ENCODE data around the gene OVAAL.

Gene OVAAL

DNA sequence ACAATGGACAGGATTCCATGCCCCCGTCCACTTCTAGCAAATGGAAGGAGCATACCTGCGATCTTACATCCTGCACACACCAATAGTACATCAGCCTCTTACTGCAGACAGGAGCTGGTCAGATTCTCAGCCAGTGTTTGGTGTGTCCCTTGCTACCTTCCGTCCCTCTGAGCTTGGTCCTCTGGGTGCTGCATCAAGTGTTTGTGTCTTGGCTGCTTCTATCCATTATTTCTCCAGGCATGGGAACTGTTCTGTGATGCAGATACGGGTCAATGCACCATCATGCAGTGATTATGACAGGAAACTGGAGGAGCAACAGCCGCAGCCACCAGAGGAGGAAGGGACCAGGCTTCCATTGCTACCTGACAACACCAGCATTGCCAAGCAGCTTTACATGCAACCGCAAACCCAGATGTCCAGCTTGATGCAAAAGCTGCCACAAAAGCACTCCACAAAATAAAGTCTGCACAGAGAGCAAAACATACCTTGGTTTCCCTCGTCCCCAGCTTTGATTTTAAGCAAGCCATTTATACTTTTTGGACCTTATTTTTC is 21.9 kb upstream of the OVAAL start:
- TF ChIP-seq, protein P1, sequence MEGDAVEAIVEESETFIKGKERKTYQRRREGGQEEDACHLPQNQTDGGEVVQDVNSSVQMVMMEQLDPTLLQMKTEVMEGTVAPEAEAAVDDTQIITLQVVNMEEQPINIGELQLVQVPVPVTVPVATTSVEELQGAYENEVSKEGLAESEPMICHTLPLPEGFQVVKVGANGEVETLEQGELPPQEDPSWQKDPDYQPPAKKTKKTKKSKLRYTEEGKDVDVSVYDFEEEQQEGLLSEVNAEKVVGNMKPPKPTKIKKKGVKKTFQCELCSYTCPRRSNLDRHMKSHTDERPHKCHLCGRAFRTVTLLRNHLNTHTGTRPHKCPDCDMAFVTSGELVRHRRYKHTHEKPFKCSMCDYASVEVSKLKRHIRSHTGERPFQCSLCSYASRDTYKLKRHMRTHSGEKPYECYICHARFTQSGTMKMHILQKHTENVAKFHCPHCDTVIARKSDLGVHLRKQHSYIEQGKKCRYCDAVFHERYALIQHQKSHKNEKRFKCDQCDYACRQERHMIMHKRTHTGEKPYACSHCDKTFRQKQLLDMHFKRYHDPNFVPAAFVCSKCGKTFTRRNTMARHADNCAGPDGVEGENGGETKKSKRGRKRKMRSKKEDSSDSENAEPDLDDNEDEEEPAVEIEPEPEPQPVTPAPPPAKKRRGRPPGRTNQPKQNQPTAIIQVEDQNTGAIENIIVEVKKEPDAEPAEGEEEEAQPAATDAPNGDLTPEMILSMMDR (IDR thresholded peaks at IDR 0.05; ENCODE audit: control insufficient read depth, extremely low read depth, insufficient read depth): no peak
- DNase-seq (ENCODE audit: low read depth): no peak
- no peak overlapping the region for H3K4me3 ChIP-seq (ENCODE audit: low read depth, low read length)

DNA sequence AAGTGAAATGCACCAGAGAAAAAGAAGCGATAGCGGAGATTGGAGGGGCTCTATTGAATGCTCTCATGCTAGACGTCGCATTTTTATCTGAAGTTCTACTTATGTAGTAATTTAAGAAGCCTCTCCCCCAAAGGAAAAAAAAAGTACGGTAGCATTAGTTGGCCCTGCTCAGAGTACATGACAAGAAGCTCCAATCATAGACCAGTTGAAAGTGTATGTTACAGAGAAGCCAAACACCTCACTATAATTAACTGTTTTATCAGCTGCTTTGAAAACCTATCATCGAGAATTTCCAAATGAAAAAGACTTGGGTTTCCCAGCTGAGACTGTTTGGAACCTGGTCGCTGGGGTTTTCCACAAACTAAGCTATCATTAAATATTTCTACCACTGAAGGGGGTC is 19.6 kb upstream of the OVAAL start:
- no peak for DNase-seq (ENCODE audit: low read depth)
- no peak overlapping the region for H3K4me3 ChIP-seq (ENCODE audit: low read depth, low read length)
- TF ChIP-seq, protein P1 (IDR thresholded peaks at IDR 0.05; ENCODE audit: control insufficient read depth, extremely low read depth, insufficient read depth): no peak

DNA sequence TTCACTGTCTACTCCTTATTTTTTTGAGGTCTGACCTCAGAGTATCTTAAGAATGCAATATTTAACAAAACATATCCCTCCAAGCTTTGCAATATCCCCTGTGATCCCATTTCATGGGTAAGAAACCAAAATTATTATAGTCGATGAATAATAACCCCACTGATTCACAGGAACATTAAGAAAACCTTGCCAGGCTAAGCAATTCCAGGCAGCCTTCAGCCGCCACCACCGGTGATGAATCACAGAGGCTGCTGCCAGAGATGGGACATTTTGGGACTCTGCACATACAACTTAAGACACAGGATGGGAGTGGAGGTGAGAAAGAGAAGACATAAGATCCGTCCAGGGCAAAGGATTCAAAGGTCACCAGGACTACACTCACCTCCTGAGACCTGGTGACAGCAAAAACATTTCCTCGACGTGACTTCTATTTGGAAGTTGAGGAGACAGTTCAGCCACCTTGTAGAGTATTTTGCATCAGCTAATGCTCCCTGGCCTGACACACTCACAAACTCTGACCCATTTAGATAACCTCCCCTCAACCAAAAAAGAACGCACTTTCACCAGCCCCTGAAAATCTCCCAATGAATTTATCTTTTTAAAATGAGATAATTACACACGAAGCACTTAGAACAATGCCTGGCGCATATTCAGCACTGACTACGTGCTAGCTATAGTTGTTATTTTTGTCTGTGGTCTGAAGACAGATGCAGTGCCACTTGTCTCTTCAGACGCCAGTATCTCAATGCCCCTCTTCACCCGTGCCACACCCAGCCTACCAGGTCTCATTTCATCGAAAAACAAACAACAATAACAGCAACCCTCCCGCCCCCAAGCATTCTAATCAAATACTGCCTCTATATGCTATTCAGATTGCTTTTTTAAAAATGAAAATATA is 17.8 kb upstream of the OVAAL start:
- no peak overlapping the region for H3K4me3 ChIP-seq (ENCODE audit: low read depth, low read length)
- no peak for DNase-seq (ENCODE audit: low read depth)
- TF ChIP-seq, protein P1 (IDR thresholded peaks at IDR 0.05; ENCODE audit: control insufficient read depth, extremely low read depth, insufficient read depth): no peak

DNA sequence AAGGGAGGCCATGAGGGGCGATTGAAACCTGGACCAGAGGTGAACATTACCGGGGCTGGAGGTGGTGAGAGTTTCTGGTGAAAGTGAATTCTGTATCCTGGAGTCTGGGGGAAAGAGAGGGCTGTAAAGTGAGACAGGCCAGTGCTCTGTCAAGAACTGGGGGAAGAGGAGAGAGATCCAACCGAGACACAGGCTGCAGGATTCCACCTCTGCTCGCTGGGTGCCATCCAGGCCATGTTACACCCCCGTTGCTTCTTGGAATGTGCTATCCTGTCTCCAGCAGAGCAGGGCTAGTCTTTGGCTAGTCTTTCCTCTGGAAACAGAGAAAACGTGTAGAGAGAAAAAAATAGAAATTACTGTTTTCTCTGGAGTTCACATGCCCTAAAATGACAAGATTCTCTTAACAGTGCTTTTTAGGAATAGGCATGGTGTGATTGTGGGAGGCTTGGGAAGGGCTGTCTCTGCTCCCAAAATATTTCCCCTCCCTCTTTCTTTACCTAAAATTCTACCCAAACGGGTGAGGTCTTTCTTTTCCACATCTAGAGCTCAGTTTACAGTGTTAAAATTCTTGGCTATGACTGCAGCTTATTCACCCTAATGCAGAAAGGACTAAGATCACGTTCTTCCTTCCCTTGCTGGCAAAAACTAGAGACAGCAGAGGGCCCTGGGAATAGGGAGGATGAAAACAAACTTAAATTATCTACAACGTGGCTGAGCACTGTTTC is 16.5 kb upstream of the OVAAL start:
- DNase-seq (ENCODE audit: low read depth): no peak
- TF ChIP-seq, protein P1 (IDR thresholded peaks at IDR 0.05; ENCODE audit: control insufficient read depth, extremely low read depth, insufficient read depth): no peak
- no peak overlapping the region for H3K4me3 ChIP-seq (ENCODE audit: low read depth, low read length)

DNA sequence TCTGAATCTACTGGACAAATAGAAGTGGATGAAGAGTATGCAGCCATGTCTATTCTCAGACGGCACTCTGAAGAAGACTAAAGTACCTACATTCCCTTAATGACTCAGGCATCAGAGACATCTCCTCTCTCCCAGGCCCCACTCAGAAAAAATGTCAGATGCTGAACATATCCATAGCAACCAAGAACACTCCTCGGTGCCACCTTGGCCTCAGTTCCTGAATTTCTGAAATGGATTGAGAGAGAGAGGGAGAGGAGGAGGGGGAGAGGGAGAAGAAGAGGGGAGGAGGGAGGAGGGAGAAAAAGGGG is 16.0 kb upstream of the OVAAL start:
- TF ChIP-seq, protein P1 (IDR thresholded peaks at IDR 0.05; ENCODE audit: control insufficient read depth, extremely low read depth, insufficient read depth): no peak
- DNase-seq (ENCODE audit: low read depth): no peak
- no peak overlapping the region for H3K4me3 ChIP-seq (ENCODE audit: low read depth, low read length)

DNA sequence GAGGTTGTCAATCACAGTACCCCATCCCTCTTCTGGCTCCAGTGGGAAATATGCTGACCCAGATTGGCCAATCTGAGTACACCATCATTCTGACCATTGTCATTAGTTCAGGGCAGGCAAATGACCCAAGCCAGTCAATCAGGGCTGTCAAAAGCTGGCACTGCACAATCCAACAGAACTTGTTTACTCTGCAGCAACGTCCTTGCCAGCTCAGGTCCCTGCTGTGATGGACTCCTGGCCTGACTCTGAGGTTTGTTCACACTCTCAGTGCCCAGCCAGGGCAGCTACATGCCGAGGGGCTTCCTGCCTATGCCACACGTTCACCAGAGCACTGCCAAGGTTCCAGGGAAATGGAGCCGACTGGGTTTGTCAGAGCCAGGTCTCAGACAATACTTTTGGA is 14.7 kb upstream of the OVAAL start:
- no peak overlapping the region for H3K4me3 ChIP-seq (ENCODE audit: low read depth, low read length)
- TF ChIP-seq, protein P1 (IDR thresholded peaks at IDR 0.05; ENCODE audit: control insufficient read depth, extremely low read depth, insufficient read depth): no peak
- DNase-seq (ENCODE audit: low read depth): peak; percentile 39

All from LNCaP clone FGC (cell line).